Activated CD8-positive, alpha-beta memory T cell treated with anti-CD3 and anti-CD28 coated beads, Interleukin-2, amount 50 U/mL, for 1 hour (primary cell): ENCODE data around the gene NCKAP5.

Experiments
- DNase-seq: peaks from one replicate; pipeline ENCODE4 v3.0.0-alpha.2; 2020; ENCODE audit errors: extremely low read depth

The NCKAP5 gene

DNA sequence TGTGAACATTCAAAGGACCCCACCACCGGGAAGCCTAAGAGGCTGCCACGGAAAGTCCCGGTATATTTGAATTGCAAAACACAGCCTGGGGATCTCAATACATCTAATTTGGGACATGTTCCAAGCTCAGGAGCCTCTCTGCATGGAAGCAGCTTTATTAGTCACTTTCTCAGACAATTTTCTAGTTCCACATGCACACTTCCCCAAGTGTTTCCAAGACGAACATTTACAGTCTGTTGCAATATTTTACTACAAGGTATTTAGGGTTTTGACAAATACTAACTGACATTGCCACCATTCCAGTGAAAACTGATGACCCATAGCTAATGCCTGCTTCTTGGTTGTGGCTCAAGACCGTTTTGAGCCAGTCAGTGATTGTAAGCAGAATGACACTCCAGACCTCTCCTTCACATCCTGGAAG, 145.3 kb downstream of the NCKAP5 start:
- no peak for DNase-seq

DNA sequence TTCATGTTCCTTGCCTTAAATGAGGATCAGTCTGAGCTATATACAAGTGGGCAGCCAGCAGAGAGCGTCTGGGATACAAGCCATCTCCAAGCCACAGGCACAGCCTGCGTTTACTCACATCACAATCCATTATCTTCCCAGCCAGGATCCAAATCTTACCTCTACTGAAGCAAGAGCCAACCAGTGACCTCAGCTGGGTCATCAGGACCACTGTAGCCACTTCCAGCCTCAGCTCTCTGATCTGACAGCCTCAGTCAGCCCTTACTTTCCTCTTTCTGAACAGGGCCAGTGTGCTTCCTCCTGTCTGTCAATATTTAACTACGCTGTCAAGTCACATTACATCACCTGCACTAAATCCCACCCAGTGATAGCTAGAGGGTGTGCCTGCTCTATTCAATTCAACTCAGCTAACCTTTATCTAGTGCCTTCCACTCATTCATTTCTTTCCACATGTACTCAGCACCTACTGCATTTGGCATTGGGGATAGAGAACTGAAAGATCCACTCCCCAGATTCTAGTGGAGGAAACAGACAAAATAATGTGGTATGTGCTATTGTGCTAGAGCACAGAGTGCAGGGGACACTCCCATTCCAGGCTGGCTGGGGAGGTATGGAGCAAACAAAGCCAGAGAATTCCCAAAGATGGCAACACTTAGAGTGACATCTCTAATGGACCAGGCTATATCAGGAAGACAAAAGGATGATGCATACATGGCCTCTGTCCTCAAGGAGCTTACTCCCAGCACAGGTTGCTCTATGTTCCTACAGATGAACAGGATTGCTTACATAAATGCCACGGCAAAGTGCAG, 146.5 kb downstream of the NCKAP5 start:
- no peak for DNase-seq

DNA sequence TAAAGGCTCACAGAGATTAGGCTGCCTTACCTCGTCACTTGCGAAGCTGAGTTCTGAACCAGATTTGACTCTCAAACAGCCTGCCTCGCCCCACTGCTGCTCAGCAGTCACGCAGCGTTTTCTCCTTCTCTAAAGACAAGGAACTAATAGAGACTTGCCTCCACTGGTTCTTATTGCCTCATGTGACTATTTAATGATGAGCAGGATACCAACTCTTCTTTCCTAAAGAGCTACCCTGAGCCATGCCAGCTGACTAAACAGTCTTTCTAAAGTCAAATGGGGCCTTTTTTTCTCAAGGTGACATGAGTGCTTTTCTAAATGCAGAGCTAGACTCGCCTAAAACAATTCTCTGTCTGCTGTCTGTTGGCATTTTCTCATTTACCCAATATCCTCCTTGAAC, 147.5 kb downstream of the NCKAP5 start:
- no peak for DNase-seq

DNA sequence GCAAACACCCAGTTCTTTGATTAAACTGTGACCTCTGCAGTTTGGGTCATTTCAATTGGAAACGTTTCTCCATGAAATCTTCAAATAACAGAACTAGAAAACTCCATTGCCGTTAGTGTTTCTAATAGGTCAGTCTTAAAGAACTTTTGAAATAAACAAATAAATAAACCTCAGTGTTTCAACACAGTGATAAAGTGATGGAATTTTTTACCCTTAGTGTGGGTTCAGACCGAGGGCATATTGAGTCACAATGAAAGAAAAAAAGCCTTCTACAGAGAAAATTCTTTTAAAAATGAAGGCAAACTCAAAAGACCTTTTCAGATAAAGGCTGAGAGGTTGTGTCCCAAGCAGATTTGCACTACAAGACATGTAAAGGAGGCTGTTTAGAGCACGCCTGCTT, 149.6 kb downstream of the NCKAP5 start:
- DNase-seq = no peak

DNA sequence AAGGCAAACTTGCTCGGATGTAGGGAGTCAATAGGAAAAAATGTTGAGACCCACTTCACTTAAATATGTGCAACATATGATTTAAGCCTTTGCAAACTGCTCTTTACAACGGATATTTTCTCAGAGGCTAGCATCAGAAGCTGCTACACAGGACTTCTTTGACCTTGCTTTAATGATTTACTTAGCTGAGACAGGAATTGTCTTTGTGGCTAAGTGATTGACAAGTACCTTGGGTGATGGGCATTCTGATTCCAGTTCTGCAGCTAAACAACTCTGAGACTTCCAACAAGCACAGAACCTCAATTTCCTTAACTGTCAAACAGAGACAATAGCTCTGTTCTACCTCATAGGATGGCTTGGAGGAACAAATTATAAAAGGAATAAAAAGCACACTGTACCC, 150.2 kb downstream of the NCKAP5 start:
- DNase-seq = no peak

DNA sequence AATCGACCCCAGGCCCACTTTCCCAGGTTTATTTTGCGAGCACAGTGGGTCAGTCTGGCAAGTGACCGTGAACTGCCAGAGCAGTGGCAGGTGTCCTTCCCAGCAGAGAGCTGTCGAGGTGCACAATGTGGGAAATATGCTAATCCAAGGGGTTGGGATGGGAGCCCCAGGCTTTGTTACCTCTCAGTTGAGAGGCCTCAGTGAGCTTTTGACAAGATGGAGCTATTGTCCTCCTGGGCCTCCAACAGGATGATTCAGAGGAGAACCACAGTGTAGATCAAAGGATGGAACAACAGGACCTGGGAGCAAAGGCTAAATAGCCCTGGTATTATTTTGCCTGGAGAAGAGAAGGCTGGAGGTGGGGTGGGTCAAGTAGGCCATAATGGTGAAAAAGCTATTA, 150.8 kb downstream of the NCKAP5 start:
- no peak for DNase-seq

DNA sequence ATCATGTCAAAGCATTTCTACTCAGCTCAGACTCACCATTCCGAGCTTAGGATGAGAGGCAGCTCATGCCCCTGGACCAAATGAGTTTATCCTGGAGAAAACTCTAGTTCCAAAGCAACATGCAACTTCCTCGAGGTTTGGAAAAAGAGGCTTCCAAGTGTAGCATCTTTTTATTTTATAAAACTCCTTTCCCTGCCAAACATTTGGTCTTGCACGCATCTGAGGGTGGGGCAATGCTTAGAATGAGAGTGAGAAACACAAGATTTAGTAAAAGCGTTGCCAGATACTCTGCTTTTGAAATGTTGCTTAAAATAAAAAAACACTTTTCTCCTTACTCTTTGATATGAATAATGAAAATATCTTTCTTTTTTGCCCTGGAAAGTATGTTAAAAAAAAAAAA, 151.5 kb downstream of the NCKAP5 start:
- DNase-seq = no peak

DNA sequence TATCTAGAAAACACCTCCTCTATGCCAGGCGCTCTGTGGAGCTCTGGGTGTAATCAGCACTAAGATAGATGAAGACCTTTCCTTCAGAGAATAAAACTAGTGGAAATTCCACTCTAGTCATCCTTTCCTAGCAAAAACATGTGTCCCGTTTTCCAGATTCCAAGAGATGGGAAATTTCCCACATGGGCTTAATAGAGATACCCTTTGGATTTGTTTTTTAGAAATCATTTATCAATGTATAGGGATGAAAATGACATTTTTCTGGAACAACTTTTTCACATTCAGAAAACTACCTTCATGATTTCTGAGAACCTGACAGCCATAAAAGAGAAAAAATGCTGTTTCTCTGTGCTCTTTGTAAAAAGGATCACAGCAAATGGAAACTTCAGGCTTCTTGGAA, 152.1 kb downstream of the NCKAP5 start:
- no peak for DNase-seq

DNA sequence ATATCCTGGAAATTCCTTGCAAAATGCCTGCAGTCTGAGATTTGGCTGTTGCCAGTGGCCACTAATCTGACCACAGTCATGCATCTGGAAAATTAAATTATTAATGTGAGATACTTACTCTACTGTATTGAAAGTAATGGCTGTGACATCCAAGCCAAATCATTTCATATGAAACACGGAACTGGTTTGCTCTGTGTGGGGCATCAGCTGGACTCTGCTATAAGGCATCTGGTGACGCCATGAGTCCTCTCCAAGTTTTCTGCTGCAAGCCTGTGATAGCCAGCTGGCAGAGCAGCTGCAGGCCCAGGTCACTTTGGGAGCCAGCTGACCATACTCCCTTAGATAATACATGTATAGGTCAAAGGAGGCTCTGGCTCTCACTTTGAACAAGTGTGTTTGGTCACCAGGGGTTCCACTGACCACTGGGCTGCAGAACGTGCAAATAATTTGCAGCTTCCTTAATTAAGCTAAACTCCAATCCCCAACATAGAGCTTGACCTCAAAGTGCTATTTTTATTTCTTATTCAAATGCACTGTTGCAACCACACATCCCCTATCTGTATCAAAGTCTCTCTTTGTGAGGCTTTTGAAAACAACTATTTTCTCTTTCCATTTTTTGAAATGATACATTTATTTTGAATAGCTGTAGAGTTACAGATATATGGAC, 152.9 kb downstream of the NCKAP5 start:
- DNase-seq = no peak

DNA sequence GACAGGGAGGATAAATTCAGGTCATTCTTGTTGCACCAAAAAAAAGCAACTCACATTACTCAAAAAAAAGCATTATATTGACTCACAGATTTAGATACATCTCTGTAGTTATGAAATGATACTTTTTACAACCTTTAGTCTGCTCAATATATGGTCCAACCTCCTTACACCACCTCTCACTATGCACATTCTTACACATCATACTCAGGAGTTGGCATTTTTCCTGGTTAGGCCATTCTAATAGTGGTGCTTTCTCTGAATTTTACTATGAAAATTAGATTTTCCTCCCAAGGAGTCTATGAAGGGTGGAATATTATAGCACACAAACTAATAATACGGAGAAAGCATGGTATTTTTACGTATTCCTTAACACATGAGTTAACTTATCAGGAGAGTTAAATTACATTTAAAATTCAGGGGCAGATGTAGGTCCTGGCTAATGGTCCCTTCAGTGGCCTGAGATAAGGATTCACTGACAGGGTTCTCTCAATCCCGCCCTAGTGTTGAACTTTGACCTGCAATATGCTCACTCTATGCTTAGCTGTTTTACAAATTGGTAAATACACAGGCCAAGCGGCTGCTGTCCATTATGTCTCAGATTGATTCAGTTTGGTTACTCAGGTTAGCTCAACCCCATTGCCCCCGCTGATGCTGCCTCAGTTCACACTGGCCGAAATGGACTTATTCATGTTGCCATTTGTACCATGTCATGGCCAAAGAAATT, 153.6 kb downstream of the NCKAP5 start:
- DNase-seq = no peak

DNA sequence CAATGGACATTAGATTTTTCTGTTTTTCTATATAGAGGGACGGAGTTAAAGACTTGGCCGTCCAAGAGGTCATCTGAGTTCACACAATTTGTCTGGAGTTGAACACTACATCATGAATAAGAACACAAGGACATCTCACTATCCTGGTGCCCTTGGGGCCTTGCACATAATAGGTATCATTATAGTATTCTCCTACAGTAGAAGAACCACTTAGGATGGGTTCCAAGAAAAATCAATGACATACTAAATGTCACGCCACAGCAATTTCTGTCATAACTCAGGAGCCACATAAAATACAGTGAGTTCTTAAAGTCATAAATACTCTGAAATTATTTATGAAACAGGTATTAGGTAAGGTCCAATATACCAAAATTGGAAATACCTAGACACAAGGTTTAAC, 154.4 kb downstream of the NCKAP5 start:
- DNase-seq = no peak

DNA sequence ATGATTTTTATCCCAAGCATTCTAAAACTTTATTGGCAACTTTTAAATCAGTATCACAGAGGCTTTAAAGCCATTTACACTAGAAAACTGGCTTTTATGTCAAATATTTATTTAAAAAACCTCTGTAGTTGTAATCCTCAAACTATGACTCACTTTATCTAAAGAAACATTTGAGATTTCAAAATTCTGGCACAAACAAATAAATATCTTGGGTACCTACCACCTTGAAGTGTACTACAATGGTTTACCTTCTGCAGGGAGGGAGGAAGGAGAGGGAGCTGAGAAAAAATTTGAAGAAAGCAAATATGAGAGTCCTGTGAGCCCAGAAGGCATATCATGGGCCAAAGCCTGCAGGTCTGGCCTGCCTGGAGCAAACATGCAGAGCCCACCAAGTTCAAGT, 155.6 kb downstream of the NCKAP5 start:
- no peak for DNase-seq

DNA sequence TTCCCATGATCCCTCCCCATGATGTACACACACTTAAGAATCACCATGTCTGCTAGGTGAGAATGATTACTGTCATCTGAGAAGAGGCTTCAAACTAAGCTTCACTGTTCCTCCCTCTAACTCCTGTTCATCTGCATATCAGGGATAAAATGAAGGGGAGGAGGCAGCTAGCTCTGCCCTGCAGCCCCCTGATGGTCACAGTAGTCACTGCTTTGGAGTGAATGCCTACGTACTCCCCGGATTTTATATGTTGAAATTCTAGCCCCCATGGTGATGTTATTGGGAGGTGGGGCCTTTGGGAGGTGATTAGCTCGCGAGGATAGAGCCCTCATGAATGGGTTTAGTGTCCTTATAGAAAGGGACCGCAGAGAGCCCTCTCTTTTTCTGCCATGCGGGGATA, 156.4 kb downstream of the NCKAP5 start:
- DNase-seq = no peak

DNA sequence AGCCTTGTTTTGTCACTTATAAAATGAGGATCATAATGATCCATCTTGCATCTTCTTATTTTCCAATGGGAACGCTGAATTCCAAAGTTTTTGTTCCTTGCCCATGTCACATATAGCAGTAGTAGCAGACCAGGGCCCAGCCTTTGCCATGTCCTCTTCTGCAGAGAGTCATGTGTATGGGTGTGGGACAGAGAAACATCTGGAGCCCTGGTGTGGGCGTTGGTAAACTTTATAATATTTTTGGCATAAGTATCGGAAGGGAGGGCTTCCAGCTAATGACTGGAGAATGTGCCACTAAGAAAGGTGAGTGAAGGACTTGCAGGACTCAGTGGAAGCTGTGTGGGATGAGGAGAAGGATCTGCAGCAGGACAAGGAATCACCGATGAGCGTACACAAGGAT, 157.2 kb downstream of the NCKAP5 start:
- DNase-seq = no peak

DNA sequence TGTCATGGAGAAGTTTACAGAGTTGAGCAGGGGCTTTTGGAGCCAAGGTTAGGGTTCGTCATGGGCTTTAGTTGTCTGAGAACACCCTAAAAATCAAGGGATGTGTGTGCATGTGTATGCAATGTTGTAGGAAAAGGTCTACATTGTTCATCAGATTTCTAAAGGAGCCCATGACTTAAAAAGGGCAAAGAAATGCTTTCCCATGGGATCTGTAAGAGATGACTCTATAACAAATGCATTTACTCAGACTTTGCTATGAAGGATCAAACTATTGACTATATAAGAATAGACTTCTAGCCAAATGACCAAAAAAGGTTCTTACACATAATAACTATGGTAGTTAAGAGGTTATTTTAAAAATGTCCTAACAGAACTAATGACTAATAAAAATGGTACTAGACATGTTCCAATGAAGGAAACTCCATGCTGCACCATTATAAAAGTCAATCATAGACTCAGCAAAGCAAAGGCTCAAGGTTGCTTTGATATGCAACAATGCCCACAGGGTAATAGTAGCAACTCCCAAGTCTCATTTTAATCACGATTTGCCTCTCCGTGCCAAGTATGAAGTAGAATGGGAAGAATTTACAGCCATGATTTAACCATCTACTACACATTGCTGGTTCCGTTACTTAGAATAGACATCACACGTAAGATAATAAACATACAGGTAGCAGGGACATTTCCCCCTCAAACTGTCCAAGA, 158.5 kb downstream of the NCKAP5 start:
- DNase-seq = no peak

DNA sequence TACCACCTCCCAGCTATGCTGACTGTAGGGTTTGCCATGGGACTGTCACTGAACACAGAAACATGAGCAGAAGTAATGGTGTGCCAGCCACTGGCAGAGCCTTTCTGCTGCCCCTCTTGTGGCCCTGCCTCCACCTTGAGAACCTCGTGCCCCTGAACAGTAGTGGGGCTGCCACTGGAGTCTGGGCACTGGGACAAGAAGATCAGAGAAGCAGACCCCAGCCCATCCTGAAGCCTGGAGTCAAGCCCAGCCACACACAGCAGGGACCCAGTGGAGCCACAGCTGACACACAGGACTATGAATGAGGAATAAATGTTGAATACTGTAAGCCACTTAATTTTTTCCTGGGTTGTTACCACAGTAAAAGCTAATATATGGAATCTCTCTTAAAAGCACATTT, 159.6 kb downstream of the NCKAP5 start:
- no peak for DNase-seq

DNA sequence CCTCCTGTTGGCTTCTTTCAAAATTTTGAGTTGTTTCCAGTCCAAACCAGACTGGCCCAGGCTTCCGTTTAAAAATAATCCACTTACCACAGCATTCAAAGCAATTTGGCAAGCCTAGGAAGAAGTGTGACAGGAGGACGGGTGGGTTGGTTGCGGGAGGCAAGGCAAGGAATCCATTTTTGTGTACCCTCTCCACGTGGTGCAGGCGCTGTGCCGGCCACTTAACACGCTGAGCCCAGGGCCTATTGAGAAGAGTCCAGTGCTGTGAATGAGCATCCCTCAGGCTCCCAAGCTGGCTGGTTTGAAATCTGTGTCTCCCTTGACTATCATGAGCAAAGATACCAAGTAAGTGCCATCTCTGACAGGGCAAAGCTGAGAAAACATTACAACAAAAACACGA, 160.9 kb downstream of the NCKAP5 start:
- no peak for DNase-seq

DNA sequence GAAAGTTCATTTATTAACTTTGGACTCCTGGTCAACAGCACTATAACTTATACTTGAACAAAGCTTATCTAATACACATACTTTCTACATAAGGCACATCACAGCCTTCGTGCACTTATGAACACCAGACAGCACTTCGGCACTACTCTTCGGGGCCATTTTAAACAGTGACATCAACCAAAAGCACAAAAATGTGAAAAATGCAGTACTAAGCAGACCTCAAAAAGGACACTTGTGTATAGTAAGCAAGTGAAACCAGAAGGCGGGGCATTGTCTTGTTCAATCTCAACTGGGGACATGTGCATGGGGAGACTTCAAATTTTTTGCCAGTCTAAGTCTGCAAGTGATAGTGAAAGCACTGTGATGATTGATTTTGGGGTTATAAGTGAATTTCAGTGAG, 163.0 kb downstream of the NCKAP5 start:
- no peak for DNase-seq

DNA sequence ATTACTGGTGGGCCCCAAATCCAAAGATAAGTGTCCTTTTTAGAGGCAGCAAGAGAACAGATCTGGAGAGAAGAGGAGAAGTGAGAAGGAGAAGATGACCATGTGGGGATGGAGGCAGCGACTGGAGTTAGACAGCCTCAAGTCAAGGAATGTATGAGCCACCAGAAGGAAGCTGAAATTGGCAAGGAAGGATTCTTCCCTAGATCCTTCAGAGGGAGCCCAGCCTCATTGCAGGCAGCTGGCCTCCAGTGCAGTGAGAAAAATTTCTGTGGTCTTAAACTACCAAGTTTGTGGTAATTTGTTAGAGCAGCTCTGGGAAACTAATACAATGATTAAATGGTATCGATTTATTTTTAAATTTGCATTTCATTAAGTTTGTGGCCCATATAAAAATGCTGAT, 167.9 kb downstream of the NCKAP5 start:
- DNase-seq = no peak

DNA sequence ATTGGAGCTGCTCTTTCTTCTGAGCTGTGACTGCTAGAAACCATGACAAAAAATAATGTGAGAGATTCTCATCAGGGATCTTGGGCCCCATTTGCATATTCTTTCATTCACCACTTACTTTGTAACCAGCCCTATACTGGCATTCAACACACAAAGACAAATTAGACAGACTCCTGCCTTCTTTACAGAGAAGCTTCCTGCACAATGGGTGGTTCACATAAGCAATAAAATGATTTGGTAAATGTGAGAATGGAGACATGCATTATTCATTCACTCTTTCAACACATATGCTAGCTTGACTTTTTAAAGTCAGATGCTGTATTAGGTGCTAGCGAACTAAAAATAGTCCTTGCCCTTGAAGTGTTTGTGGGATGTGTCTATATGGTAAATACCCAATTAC, 174.4 kb downstream of the NCKAP5 start:
- DNase-seq = no peak

DNA sequence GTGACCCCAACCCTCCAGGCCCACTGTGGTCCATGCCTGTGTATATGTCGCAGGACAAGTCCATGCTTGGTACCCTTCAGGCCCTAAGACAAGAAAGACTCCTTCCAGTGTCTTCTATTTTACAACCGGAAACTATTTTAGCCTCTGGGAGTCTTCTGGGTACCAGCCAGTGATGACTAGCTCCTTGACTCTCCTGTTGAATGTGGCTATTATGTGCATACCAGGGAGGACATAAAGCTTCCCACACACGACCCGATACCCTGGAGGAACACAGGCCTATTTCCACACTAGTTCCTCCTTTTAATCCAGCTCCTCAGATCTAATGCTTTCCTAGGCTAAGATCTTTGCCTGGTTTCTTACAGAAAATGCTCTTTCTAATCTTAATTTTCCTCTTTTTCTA, 178.1 kb downstream of the NCKAP5 start:
- no peak for DNase-seq

DNA sequence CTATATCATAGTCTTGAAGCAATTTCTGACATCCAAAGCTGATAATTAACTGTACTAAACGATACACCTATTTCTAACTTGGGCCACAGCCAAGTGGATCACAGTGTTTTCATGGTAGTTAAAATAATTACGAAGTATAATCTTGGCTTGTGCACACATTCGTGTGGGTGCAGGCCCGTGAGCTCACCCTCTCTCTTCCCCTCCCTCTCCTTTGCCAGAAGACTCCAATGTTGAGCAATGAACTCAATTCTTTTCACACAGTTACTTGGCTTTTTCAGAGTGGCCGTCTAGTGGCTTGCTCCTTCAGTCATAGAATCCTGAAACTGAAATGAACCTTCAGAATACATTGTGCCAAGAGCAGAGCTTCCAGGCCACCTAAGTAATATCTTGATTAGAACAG, 178.7 kb downstream of the NCKAP5 start:
- no peak for DNase-seq
